SK-N-SH (cell line): Measurements from ENCODE around the gene USP15. TPM values are rescaled to one million over a fixed set of nuclear protein-coding genes. Genes with fewer than 3 reads are reported as not detected.

Experiments
- CTCF ChIA-PET: fragments of 300-600, 350-600 bp; formaldehyde crosslinking; extraction: SDS; loops from one replicate; lab custom pipeline; 2021; lab: Yijun Ruan, JAX
- POLR2A ChIA-PET: fragments of 350-600 bp; sonication (Branson Sonifier 250); formaldehyde crosslinking; extraction: SDS; loops from one replicate; lab custom pipeline; 2020; ENCODE audit warnings: antibody characterized with exemption, inconsistent platforms; lab: Yijun Ruan, JAX
- DNase-seq: peaks from one replicate; pipeline ENCODE4 v3.0.0; 2012
- H2AFZ ChIP-seq: fragments of 200-600 bp; sonication (generic); 2 replicates; pipeline ENCODE4 v1.8.1; 2016; ENCODE audit warnings: antibody characterized with exemption, mild to moderate bottlenecking, low read depth
- H3F3A ChIP-seq: fragments of 200-600 bp; sonication (generic); replicated peaks from 2 replicates; pipeline ENCODE3; 2016; ENCODE audit warnings: antibody characterized with exemption, mild to moderate bottlenecking; ENCODE audit not compliant: insufficient read depth
- H3K27ac ChIP-seq, 2 experiments: fragments of 200-500 bp in 1 of 2; fragments of 200-600 bp in 1 of 2; sonication (Bioruptor generic) in 1 of 2; sonication (generic), shearing (Covaris generic) in 1 of 2; 2 replicates each; pipeline versions ENCODE4 v1.5.1 to v1.6.1; 2014 to 2016; ENCODE audit warnings: low read depth in 2 of 2, inconsistent platforms in 1 of 2, low read length in 1 of 2, mild to moderate bottlenecking in 1 of 2, mixed read lengths in 1 of 2
- H3K27me3 ChIP-seq: fragments of 200-600 bp; sonication (generic), shearing (Covaris generic); 2 replicates; pipeline ENCODE4 v1.6.1; 2016; ENCODE audit warnings: mixed run types; ENCODE audit not compliant: insufficient read depth
- H3K36me3 ChIP-seq, 2 experiments: fragments of 200-500 bp in 1 of 2; fragments of 200-600 bp in 1 of 2; sonication (Bioruptor generic) in 1 of 2; sonication (generic) in 1 of 2; replicated peaks in 1 of 2; 2 replicates each; pipeline versions ENCODE3 to v1.5.1; 2014 to 2016; ENCODE audit warnings: low read length in 1 of 2, mild to moderate bottlenecking in 1 of 2; ENCODE audit not compliant: insufficient read depth in 2 of 2, control insufficient read depth in 1 of 2
- H3K4me1 ChIP-seq, 2 experiments: fragments of 200-500 bp in 1 of 2; fragments of 200-600 bp in 1 of 2; sonication (Bioruptor generic) in 1 of 2; sonication (generic), shearing (Covaris generic) in 1 of 2; 2 replicates each; pipeline versions ENCODE4 v1.5.1 to v1.6.1; 2014 to 2016; ENCODE audit warnings: low read depth in 1 of 2, low read length in 1 of 2, mixed run types in 1 of 2; ENCODE audit not compliant: insufficient read depth in 2 of 2, control insufficient read depth in 1 of 2
- H3K4me2 ChIP-seq: fragments of 200-600 bp; sonication (generic), shearing (Covaris generic); 2 replicates; pipeline ENCODE4 v1.6.1; 2017; ENCODE audit warnings: mixed run types
- H3K4me3 ChIP-seq, 2 experiments: fragments of 200-500 bp in 1 of 2; fragments of 200-600 bp in 1 of 2; sonication (Bioruptor generic) in 1 of 2; sonication (generic), shearing (Covaris generic) in 1 of 2; 2 replicates each; pipeline versions ENCODE4 v1.5.1 to v1.8.1; 2014 to 2016; ENCODE audit warnings: low read depth in 2 of 2, inconsistent platforms in 1 of 2, low read length in 1 of 2, mild to moderate bottlenecking in 1 of 2, mixed read lengths in 1 of 2, moderate library complexity in 1 of 2
- H3K79me2 ChIP-seq: fragments of 200-600 bp; sonication (generic); 2 replicates; pipeline ENCODE4 v1.8.1; 2017; ENCODE audit warnings: mild to moderate bottlenecking; ENCODE audit not compliant: insufficient read depth
- H3K9ac ChIP-seq: fragments of 200-600 bp; sonication (generic); 2 replicates; pipeline ENCODE4 v1.6.1; 2017; ENCODE audit warnings: mixed run types
- H3K9me2 ChIP-seq: fragments of 200-600 bp; sonication (generic); 2 replicates; pipeline ENCODE4 v1.6.1; 2017; ENCODE audit warnings: mixed run types
- H3K9me3 ChIP-seq: fragments of 200-600 bp; sonication (generic); 2 replicates; pipeline ENCODE4 v1.6.1; 2017; ENCODE audit warnings: mixed run types, mild to moderate bottlenecking, moderate library complexity
- H4K20me1 ChIP-seq: fragments of 200-600 bp; sonication (generic); 2 replicates; pipeline ENCODE4 v1.6.1; 2017; ENCODE audit warnings: mild to moderate bottlenecking, mixed run types; ENCODE audit not compliant: insufficient read depth
- CHD2 ChIP-seq: fragments of 150-350 bp; IDR thresholded peaks from 2 replicates; pipeline ENCODE4 v1.6.1; 2018; ENCODE audit warnings: low read length; ENCODE audit not compliant: partially characterized antibody
- EP300 ChIP-seq, 2 experiments: IDR thresholded peaks; 2 replicates each; pipeline versions ENCODE4 v1.4.0 to v1.6.1; 2012; ENCODE audit warnings: borderline replicate concordance in 1 of 2, low read depth in 1 of 2, low read length in 1 of 2
- EZH2phosphoT487 ChIP-seq: fragments of 200-600 bp; sonication (generic); IDR thresholded peaks from 2 replicates; pipeline ENCODE4 v1.6.1; 2017; ENCODE audit warnings: low read depth, mixed run types, mild to moderate bottlenecking, antibody characterized with exemption, moderate library complexity, borderline replicate concordance
- FOXJ3 ChIP-seq: sonication (generic); formaldehyde crosslinking; IDR thresholded peaks from 2 replicates; pipeline ENCODE4 v1.5.1; 2020; ENCODE audit warnings: mild to moderate bottlenecking, missing genetic modification reagents
- FOXM1 ChIP-seq: IDR thresholded peaks from 2 replicates; pipeline ENCODE4 v1.4.0; 2012; ENCODE audit warnings: low read depth, mild to moderate bottlenecking
- GABPA ChIP-seq: IDR thresholded peaks from 2 replicates; pipeline ENCODE4 v1.4.0; 2012; ENCODE audit warnings: low read depth, mild to moderate bottlenecking
- MAX ChIP-seq: IDR thresholded peaks from 2 replicates; pipeline ENCODE4 v1.4.0; 2012; ENCODE audit warnings: low read depth
- NFIC ChIP-seq: IDR thresholded peaks from 2 replicates; pipeline ENCODE4 v1.4.0; 2012; ENCODE audit warnings: borderline replicate concordance
- NRF1 ChIP-seq: IDR thresholded peaks from 2 replicates; pipeline ENCODE4 v1.6.1; 2012; ENCODE audit warnings: low read depth, mild to moderate bottlenecking, low read length
- RCOR1 ChIP-seq: fragments of 150-350 bp; IDR thresholded peaks from 2 replicates; pipeline ENCODE4 v1.6.1; 2017; ENCODE audit warnings: antibody characterized with exemption, low read length
- SIN3A ChIP-seq: IDR thresholded peaks from 2 replicates; pipeline ENCODE4 v1.6.1; 2012; ENCODE audit warnings: low read depth, mild to moderate bottlenecking, low read length, moderate library complexity, borderline replicate concordance
- SMC3 ChIP-seq: IDR thresholded peaks from 2 replicates; pipeline ENCODE4 v1.6.1; 2012; ENCODE audit warnings: low read depth, low read length, improper control_type of control experiment
- TAF1 ChIP-seq: IDR thresholded peaks from 2 replicates; pipeline ENCODE4 v1.6.1; 2012; ENCODE audit warnings: low read depth, mild to moderate bottlenecking, low read length, moderate library complexity, borderline replicate concordance
- TEAD4 ChIP-seq: IDR thresholded peaks from 2 replicates; pipeline ENCODE4 v1.4.0; 2012; ENCODE audit warnings: mild to moderate bottlenecking, borderline replicate concordance; ENCODE audit not compliant: insufficient read depth
- ZBTB33 ChIP-seq: IDR thresholded peaks from 2 replicates; pipeline ENCODE4 v1.4.0; 2012; ENCODE audit warnings: low read depth, borderline replicate concordance
- WGBS: methylation state at CpG from one replicate; pipeline ENCODE4 v1.1.6; 2017; ENCODE audit warnings: low lambda C conversion rate; 5-methylcytosine and 5-hydroxymethylcytosine counted together
- polyA plus RNA-seq, 3 experiments: library from polyadenylated mRNA; depleted of rRNA; stranded (reverse); fragments of >200 nt; gene quantifications; 2 replicates each; pipeline ENCODE4 v1.2.3, GENCODE V29; 2012
- TF ChIP-seq, protein P1 (sequence below): fragments of 150-350 bp; IDR thresholded peaks from 2 replicates; pipeline ENCODE4 v1.6.1; 2017; ENCODE audit warnings: antibody characterized with exemption, low read length, low read depth, borderline replicate concordance

The USP15 gene
- polyA plus RNA-seq, 1 of the 3 experiments (the other 2 are of a cell fraction), result 13.2 TPM

GRCh38 chr12:62319058-62319457 lies 58.9 kb downstream of the USP15 start:
- no peak overlapping the region for H3K27ac ChIP-seq
- H3K4me2 ChIP-seq, result no peak overlapping the region
- H4K20me1 ChIP-seq, result no peaks in the 10 kb centered on the region
- H2AFZ ChIP-seq, result no peak overlapping the region
- H3K27me3 ChIP-seq, result no peaks in the 10 kb centered on the region
- no peaks in the 10 kb centered on the region for H3K9me3 ChIP-seq
- H3K4me3 ChIP-seq, result no peak overlapping the region
- 97% methylated on average over 2 of the region's 2 CpGs for WGBS
- DNase-seq, result no peak
- H3K36me3 ChIP-seq, result peaks cover 16 to 42% of the 10 kb centered on the region in 2 experiments
- H3K9me2 ChIP-seq, result no peaks in the 10 kb centered on the region
- H3K9ac ChIP-seq, result no peak overlapping the region
- TF ChIP-seq EP300 (IDR thresholded peaks at IDR 0.05; ENCODE audit: borderline replicate concordance in 1 of 2, low read depth in 1 of 2, low read length in 1 of 2) (no peak), FOXJ3 (no peak), SIN3A (no peak), FOXM1 (no peak), CHD2 (no peak), TAF1 (no peak), ZBTB33 (no peak), MAX (no peak)
- H3F3A ChIP-seq, result no peaks in the 10 kb centered on the region
- ChIA-PET CTCF (no interaction called here), POLR2A (no interaction called here)
- H3K4me1 ChIP-seq, result no peaks in the 10 kb centered on the region
- peaks cover 3% of the 10 kb centered on the region; the same call in 1 of the 2 replicates for H3K79me2 ChIP-seq

DNA sequence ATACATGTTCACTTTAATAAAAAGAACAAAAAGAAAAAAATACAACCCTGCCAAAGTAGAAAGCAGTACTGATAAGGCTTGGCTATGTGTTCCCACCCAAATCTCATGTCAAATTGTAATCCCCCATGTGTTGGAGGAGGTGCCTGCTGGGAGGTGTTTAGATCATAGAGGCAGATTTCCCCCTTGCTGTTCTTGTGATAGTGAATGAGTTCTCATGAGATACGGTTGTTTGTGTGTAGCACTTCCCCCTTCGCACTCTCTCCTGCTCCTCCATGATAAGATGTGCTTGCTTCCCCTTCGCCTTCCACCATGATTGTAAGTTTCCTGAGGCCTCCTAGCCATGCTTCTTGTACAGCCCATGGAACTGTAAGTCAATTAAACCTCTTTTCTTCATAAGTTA lies 59.9 kb downstream of the USP15 start:
- POLR2A ChIA-PET, result no interaction called here
- peaks cover 3% of the 10 kb centered on the region; the same call in 1 of the 2 replicates for H3K79me2 ChIP-seq
- H4K20me1 ChIP-seq, result no peaks in the 10 kb centered on the region
- H3K9ac ChIP-seq, result no peak overlapping the region
- no peaks in the 10 kb centered on the region for H3K4me1 ChIP-seq
- H3K4me3 ChIP-seq, result no peak overlapping the region
- no peak for DNase-seq
- H3K27ac ChIP-seq, result no peak overlapping the region
- H3K36me3 ChIP-seq, result peaks cover 17 to 46% of the 10 kb centered on the region in 2 experiments
- H3K9me3 ChIP-seq, result no peaks in the 10 kb centered on the region; the same call in 1 of the 2 replicates
- H3K27me3 ChIP-seq, result no peaks in the 10 kb centered on the region
- no peak overlapping the region for H2AFZ ChIP-seq
- TF ChIP-seq FOXJ3, result no peak
- TF ChIP-seq FOXM1, result no peak
- TF ChIP-seq SMC3, result no peak
- TF ChIP-seq, protein P1, sequence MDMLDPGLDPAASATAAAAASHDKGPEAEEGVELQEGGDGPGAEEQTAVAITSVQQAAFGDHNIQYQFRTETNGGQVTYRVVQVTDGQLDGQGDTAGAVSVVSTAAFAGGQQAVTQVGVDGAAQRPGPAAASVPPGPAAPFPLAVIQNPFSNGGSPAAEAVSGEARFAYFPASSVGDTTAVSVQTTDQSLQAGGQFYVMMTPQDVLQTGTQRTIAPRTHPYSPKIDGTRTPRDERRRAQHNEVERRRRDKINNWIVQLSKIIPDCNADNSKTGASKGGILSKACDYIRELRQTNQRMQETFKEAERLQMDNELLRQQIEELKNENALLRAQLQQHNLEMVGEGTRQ, result no peak
- no peak for TF ChIP-seq NRF1
- no peak for TF ChIP-seq EZH2phosphoT487
- TF ChIP-seq RCOR1, result no peak
- no peak for TF ChIP-seq TEAD4
- TF ChIP-seq NFIC, result no peak
- TF ChIP-seq GABPA, result no peak
- TF ChIP-seq, all 33 proteins: peak for 0
- Histone ChIP-seq H3K9me2 (no peaks in the 10 kb centered on the region), H3K4me2 (no peak overlapping the region), H3F3A (no peaks in the 10 kb centered on the region)
- WGBS, result 95% methylated on average over 3 of the region's 3 CpGs
- CTCF ChIA-PET, result no interaction called here
